ENCODE results near the gene PSIP1.

DNA sequence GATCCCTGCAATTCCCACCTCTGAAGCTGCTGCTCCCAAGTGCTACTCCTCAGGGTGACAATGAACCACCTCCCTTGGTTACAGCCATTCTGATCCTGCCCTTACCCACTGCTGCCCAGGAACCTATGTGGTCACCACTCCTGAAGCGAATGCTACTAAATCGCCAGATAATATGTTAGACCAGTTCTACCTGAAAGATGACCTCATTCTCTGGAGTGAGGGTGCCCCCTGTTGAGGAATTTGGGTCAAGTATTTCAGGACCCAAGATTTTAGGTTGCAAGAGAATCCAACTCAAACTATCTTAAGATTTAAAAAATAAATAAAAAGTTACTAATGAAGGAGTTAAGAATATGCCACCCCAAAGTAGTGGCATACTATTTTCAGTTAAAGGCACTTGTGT is 93.9 kb downstream of the PSIP1 start:
- TF ChIP-seq, protein P1, sequence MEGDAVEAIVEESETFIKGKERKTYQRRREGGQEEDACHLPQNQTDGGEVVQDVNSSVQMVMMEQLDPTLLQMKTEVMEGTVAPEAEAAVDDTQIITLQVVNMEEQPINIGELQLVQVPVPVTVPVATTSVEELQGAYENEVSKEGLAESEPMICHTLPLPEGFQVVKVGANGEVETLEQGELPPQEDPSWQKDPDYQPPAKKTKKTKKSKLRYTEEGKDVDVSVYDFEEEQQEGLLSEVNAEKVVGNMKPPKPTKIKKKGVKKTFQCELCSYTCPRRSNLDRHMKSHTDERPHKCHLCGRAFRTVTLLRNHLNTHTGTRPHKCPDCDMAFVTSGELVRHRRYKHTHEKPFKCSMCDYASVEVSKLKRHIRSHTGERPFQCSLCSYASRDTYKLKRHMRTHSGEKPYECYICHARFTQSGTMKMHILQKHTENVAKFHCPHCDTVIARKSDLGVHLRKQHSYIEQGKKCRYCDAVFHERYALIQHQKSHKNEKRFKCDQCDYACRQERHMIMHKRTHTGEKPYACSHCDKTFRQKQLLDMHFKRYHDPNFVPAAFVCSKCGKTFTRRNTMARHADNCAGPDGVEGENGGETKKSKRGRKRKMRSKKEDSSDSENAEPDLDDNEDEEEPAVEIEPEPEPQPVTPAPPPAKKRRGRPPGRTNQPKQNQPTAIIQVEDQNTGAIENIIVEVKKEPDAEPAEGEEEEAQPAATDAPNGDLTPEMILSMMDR (IDR thresholded peaks at IDR 0.05; ENCODE audit: low read length): peak; percentile 53; the same call in 1 of the 2 replicates
- no peak for TF ChIP-seq EZH2 (IDR thresholded peaks at IDR 0.05; ENCODE audit: borderline replicate concordance, low read length)

Data from OCI-LY1 (cell line).